Caco-2 (cell line): ENCODE measurements around the gene NLGN1. TPM values are rescaled to one million over a fixed set of nuclear protein-coding genes. Genes with fewer than 3 reads are reported as not detected.

Experiments used
- BruUV-seq: library from RNA; stranded (reverse); fragments of 400-500 nt; replicated peaks from 2 replicates; lab custom pipeline; 2021; lab: Mats Ljungman, UMichigan
- CTCF ChIA-PET: fragments of 300-600 bp; sonication (Branson Sonifier 250); formaldehyde crosslinking; loops from one replicate; lab custom pipeline; 2022; ENCODE audit warnings: antibody characterized with exemption; lab: Charles Lee
- POLR2A ChIA-PET: fragments of 300-600 bp; sonication (Branson Sonifier 250); formaldehyde crosslinking; loops from one replicate; lab custom pipeline; 2022; ENCODE audit warnings: antibody characterized with exemption; lab: Charles Lee
- DNase-seq, 2 experiments: peaks; one replicate each; pipeline versions ENCODE4 v3.0.0 to v3.0.0-alpha.2; 2020 to 2022
- H3K27me3 ChIP-seq: replicated peaks from 2 replicates; pipeline ENCODE4 v1.6.0; 2011; ENCODE audit warnings: low read length; ENCODE audit not compliant: control insufficient read depth, insufficient read depth
- H3K36me3 ChIP-seq: 2 replicates; pipeline ENCODE4 v1.5.1; 2011; ENCODE audit warnings: low read length; ENCODE audit not compliant: control insufficient read depth, insufficient read depth
- H3K4me1 ChIP-seq: fragments of 250-450 bp; sonication (Bioruptor Pico); 2 replicates; pipeline ENCODE4 v1.5.1; 2020; ENCODE audit warnings: mild to moderate bottlenecking
- H3K4me3 ChIP-seq: 2 replicates; pipeline ENCODE4 v1.5.1; 2011; ENCODE audit warnings: low read depth, mild to moderate bottlenecking, control low read depth, low read length
- H3K9me3 ChIP-seq: fragments of 250-450 bp; sonication (Bioruptor Pico); 2 replicates; pipeline ENCODE4 v1.5.1; 2020; ENCODE audit warnings: mild to moderate bottlenecking, moderate library complexity
- H3K27ac Mint-ChIP-seq: one replicate; pipeline ENCODE4 v1.8.0; 2022; ENCODE audit warnings: mixed read lengths; ENCODE audit not compliant: unreplicated experiment
- H3K27me3 Mint-ChIP-seq: one replicate; pipeline ENCODE4 v1.8.0; 2022; ENCODE audit warnings: mixed read lengths; ENCODE audit not compliant: insufficient read depth, unreplicated experiment
- H3K36me3 Mint-ChIP-seq: one replicate; pipeline ENCODE4 v1.8.0; 2022; ENCODE audit warnings: mild to moderate bottlenecking, mixed read lengths; ENCODE audit not compliant: insufficient read depth, unreplicated experiment
- H3K4me1 Mint-ChIP-seq: one replicate; pipeline ENCODE4 v1.8.0; 2022; ENCODE audit warnings: low read depth, mixed read lengths; ENCODE audit not compliant: unreplicated experiment
- H3K4me3 Mint-ChIP-seq: one replicate; pipeline ENCODE4 v1.8.0; 2022; ENCODE audit warnings: mild to moderate bottlenecking, moderate library complexity, mixed read lengths; ENCODE audit not compliant: unreplicated experiment
- H3K9me3 Mint-ChIP-seq: one replicate; pipeline ENCODE4 v1.8.0; 2022; ENCODE audit warnings: mixed read lengths; ENCODE audit not compliant: unreplicated experiment
- CTCF ChIP-seq, 2 experiments: fragments of 200-600 bp in 1 of 2; IDR thresholded peaks; 1 replicate in 1 of 2; 2 replicates in 1 of 2; pipeline versions ENCODE4 v1.5.1 to v1.8.0; 2011 to 2022; ENCODE audit warnings: antibody characterized with exemption in 1 of 2, control low read depth in 1 of 2, inconsistent platforms in 1 of 2, low read depth in 1 of 2, low read length in 1 of 2, mild to moderate bottlenecking in 1 of 2, moderate library complexity in 1 of 2; ENCODE audit not compliant: insufficient read depth in 1 of 2, severe bottlenecking in 1 of 2, unreplicated experiment in 1 of 2
- intact Hi-C: fragments of 100-400 bp; cut with micrococcal nuclease; formaldehyde crosslinking; loops from one replicate; pipeline ENCODE4 v1.10.0; 2022; ENCODE audit not compliant: unreplicated experiment
- total RNA-seq: library from RNA; stranded (reverse); gene quantifications from 2 replicates; pipeline ENCODE4 v1.2.3, GENCODE V29; 2022

Gene NLGN1
- total RNA-seq, 1 experiment from 2014 or later = not detected

- Mint-ChIP-seq H3K27ac (no peak overlapping the region), H3K9me3 (no peaks in the 10 kb centered on the region), H3K4me1 (no peaks in the 10 kb centered on the region), H3K27me3 (no peaks in the 10 kb centered on the region), H3K36me3 (no peaks in the 10 kb centered on the region), H3K4me3 (no peak overlapping the region)
- no TSS peak for BruUV-seq
- no peaks in the 10 kb centered on the region for H3K4me1 ChIP-seq
- DNase-seq = no peak
- no peaks in the 10 kb centered on the region for H3K9me3 ChIP-seq
- ChIA-PET CTCF (no interaction called here), POLR2A (no interaction called here)
- no peak for TF ChIP-seq CTCF (IDR thresholded peaks at IDR 0.05; ENCODE audit: insufficient read depth in 1 of 2, low read depth in 1 of 2, low read length in 1 of 2, severe bottlenecking in 1 of 2, unreplicated experiment in 1 of 2)
- H3K36me3 ChIP-seq = no peaks in the 10 kb centered on the region
- intact Hi-C loops = no loop called here
- H3K27me3 ChIP-seq = no peaks in the 10 kb centered on the region
- no peak overlapping the region for H3K4me3 ChIP-seq
Observed at GRCh38 chr3:173700336-173700735, 302.8 kb downstream of the NLGN1 start.

- CTCF ChIA-PET = no interaction called here
- Histone ChIP-seq H3K27me3 (no peaks in the 10 kb centered on the region), H3K4me3 (no peak overlapping the region), H3K4me1 (no peaks in the 10 kb centered on the region), H3K36me3 (no peaks in the 10 kb centered on the region), H3K9me3 (no peaks in the 10 kb centered on the region)
- intact Hi-C loops = no loop called here
- H3K27ac Mint-ChIP-seq = no peak overlapping the region
- no peaks in the 10 kb centered on the region for H3K27me3 Mint-ChIP-seq
- POLR2A ChIA-PET = no interaction called here
- no peaks in the 10 kb centered on the region for H3K9me3 Mint-ChIP-seq
- DNase-seq = no peak
- BruUV-seq = no TSS peak
- H3K4me3 Mint-ChIP-seq = no peak overlapping the region
- H3K36me3 Mint-ChIP-seq = no peaks in the 10 kb centered on the region
- no peaks in the 10 kb centered on the region for H3K4me1 Mint-ChIP-seq
- no peak for TF ChIP-seq CTCF (IDR thresholded peaks at IDR 0.05; ENCODE audit: insufficient read depth in 1 of 2, low read depth in 1 of 2, low read length in 1 of 2, severe bottlenecking in 1 of 2, unreplicated experiment in 1 of 2)
Observed at GRCh38 chr3:173702561-173702960, 305.0 kb downstream of the NLGN1 start.

GRCh38 chr3:173703771-173704170, 306.2 kb downstream of the NLGN1 start:
- Histone ChIP-seq H3K36me3 (no peaks in the 10 kb centered on the region), H3K4me3 (no peak overlapping the region), H3K27me3 (no peaks in the 10 kb centered on the region), H3K4me1 (no peaks in the 10 kb centered on the region), H3K9me3 (no peaks in the 10 kb centered on the region)
- no peak for TF ChIP-seq CTCF (IDR thresholded peaks at IDR 0.05; ENCODE audit: insufficient read depth in 1 of 2, low read depth in 1 of 2, low read length in 1 of 2, severe bottlenecking in 1 of 2, unreplicated experiment in 1 of 2)
- BruUV-seq = no TSS peak
- CTCF ChIA-PET = no interaction called here
- Mint-ChIP-seq H3K4me1 (no peaks in the 10 kb centered on the region), H3K27ac (no peak overlapping the region), H3K27me3 (no peaks in the 10 kb centered on the region), H3K4me3 (no peak overlapping the region), H3K9me3 (no peaks in the 10 kb centered on the region), H3K36me3 (no peaks in the 10 kb centered on the region)
- intact Hi-C loops = no loop called here
- DNase-seq = no peak
- POLR2A ChIA-PET = no interaction called here
